ENCODE measurements around the gene MED13L. TPM values are rescaled to one million over a fixed set of nuclear protein-coding genes. Genes with fewer than 3 reads are reported as not detected.

MED13L gene
- polyA plus RNA-seq, 1 donor from 2014 or later, result 10.7 TPM

DNA sequence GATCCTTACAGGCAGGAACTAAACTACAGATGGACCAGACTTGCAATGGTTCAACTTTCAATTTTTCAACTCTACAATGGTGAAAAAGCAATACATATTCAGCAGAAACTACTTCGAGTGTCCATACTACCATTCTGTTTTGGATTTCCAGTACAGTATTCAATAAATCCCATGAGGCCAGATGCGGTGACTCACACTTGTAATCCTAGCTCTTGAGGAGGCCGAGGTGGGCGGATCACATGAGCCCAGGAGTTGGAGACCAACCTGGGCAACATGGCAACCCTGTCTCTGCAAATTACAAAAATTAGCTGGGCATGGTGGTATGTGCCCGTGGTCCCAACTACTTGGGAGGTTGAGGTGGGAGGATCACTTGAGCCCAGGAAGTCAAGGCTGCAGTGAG, 336.1 kb downstream of the MED13L start:
- H3K4me3 Mint-ChIP-seq, result no peak overlapping the region

DNA sequence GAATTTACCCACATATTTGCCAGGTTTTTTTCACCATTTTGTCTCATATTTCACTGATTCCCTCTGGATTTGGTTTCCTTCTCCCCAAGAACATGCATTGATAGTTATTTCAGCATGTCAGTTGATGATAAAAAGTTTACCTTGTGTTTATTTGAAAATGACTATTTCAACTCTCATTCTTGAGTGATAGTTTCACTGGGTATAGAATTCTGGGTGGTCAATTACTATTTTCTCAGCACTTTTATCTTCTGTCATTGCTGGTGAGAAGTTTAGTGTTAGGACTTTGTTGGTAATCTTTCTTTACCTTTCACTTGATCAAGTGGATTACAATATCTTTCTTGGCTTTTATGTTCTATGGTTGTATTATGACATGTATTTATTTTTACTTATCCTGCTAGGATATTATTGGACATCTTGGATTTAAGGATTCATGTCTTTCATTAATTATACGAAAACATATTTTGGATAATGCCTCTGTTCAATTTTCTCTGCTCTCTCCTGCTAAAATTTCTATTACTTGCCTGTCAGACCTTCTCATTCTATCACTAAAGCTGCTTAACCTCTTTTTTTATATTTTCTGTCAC, 338.6 kb downstream of the MED13L start:
- peaks cover 2 to 10% (median 4%) of the 10 kb centered on the region in 3 donors for H3K9me3 Mint-ChIP-seq
- no peak overlapping the region for H3K27ac Mint-ChIP-seq
- H3K4me1 Mint-ChIP-seq, result no peaks in the 10 kb centered on the region
- peak overlapping the region in 1 of 4 donors; percentile 53 for H3K4me3 Mint-ChIP-seq
- peaks cover 2% of the 10 kb centered on the region for H3K27me3 Mint-ChIP-seq
- H3K36me3 Mint-ChIP-seq, result peaks cover 2% of the 10 kb centered on the region

More for the DNA sequence above, 336.1 kb downstream of the MED13L start:
- Mint-ChIP-seq H3K4me1 (no peaks in the 10 kb centered on the region), H3K9me3 (peaks cover 2 to 10% (median 4%) of the 10 kb centered on the region in 3 donors), H3K27ac (no peak overlapping the region), H3K36me3 (peaks cover 2% of the 10 kb centered on the region), H3K27me3 (peaks cover 2% of the 10 kb centered on the region)

DNA sequence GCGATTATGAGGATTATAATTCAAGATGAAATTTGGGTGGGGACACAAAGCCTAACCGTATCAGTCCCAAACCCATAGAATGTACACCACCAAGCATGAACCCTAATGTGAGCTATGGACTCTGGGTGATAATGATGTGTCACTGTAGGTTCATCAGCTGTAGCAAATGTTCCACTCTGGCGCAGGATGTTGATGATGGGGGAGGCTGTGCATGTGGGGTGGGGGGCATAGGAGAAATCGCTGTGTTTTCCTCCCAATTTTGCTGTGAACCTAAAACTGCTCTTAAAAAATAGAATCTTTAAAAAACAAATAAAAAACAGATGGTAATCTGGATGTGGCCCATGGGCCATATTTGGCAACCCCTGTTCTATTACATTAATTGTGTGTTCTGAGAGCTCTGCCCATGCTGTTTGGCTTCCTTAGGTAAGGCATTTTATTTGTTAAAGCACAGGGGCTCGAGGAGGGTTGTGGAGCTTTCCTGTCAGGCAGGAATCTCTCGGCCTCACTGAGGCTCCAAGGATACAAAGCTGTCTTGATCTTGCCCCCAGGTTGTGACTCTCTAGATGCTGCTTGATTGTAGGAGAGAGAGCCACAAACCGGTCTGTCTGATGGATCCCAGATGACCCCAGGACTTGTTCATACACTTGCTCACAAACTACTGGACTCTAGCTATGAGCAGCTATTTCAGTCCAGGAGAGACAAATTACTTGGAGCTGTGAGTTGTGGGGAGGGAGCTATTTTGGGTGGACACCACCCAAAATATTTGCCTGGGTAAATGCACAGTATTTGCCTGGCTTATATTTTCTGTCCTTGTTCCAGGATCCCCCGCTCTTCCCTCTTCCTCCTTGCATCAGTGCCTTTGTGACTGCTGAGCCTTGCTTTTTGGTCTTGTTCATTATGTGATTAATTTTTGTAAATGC, 340.2 kb downstream of the MED13L start:
- peaks cover 4 to 10% (median 4%) of the 10 kb centered on the region in 3 donors for H3K9me3 Mint-ChIP-seq
- H3K4me3 Mint-ChIP-seq, result no peak overlapping the region
- H3K36me3 Mint-ChIP-seq, result peaks cover 2% of the 10 kb centered on the region
- no peak overlapping the region for H3K27ac Mint-ChIP-seq
- H3K27me3 Mint-ChIP-seq, result peaks cover 2% of the 10 kb centered on the region
- H3K4me1 Mint-ChIP-seq, result no peaks in the 10 kb centered on the region

DNA sequence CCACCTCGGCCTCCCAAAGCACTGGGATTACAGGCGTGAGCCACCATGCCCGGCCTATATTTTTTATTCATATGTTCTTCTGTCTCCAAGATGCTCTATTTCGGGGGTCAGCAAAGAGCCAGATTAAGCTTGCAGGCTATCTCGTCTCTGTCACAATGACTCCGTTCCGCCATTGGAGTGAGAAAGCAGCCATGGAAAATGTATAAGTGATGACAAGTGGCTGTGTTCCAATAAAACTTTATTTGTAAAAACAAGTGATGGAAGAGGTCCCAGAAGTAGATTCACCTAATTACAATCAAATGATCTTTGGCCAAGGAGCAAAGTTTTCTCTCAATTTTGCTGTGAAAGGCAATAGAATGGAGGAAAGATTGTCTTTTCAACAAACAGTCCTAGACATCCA, 342.6 kb downstream of the MED13L start:
- H3K4me1 Mint-ChIP-seq, result no peaks in the 10 kb centered on the region

DNA sequence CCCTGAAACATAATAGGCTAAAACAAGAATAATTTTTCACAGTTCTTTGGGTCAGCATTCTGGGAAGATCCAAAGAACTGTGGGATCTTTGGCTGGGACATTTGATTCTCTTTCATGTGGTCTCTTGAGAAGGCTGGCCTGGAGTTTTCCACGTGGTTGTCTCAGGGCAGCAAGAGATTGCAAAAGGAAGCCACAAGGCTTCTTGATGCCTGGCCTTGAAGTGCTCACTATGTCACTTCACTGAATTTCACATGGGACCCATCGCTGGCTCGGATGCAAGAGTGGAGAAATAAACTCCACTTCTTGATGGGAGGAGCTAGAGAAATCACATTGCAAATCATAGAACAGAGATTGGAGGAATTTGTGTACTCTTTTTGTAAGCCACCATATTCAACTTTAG, 343.4 kb downstream of the MED13L start:
- H3K9me3 Mint-ChIP-seq, result peaks cover 2 to 6% (median 4%) of the 10 kb centered on the region in 3 donors
- H3K27me3 Mint-ChIP-seq, result peaks cover 2% of the 10 kb centered on the region
- peaks cover 2% of the 10 kb centered on the region for H3K36me3 Mint-ChIP-seq
- H3K4me3 Mint-ChIP-seq, result no peak overlapping the region
- no peak overlapping the region for H3K27ac Mint-ChIP-seq
- no peaks in the 10 kb centered on the region for H3K4me1 Mint-ChIP-seq

More for the DNA sequence above, 342.6 kb downstream of the MED13L start:
- Mint-ChIP-seq H3K4me3 (no peak overlapping the region), H3K27me3 (peaks cover 2% of the 10 kb centered on the region), H3K36me3 (peaks cover 3% of the 10 kb centered on the region), H3K9me3 (peaks cover 4 to 10% (median 4%) of the 10 kb centered on the region in 3 donors), H3K27ac (no peak overlapping the region)

DNA sequence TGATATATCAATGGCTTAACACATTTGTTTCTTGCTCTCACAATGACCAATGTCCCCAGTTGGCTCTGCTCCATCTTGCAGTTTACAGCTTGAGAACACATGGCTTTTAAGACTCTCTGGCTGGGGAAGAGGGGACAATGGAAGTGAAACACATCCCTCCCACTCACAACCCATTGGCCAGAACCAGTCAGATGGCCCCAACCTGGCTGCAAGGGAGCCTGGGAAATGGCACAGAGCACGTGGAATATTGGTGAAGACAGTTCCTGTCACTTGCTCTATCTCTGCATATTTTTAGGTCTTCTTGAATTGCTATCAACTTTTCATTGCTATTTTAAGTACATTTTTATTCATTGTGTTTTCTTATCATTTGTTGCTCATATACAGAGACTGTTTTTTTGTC, 345.4 kb downstream of the MED13L start:
- Mint-ChIP-seq H3K27ac (no peak overlapping the region), H3K4me3 (no peak overlapping the region), H3K4me1 (no peaks in the 10 kb centered on the region), H3K36me3 (peaks cover 2% of the 10 kb centered on the region), H3K9me3 (peaks cover 0 to 2% (median 0%) of the 10 kb centered on the region in 3 donors), H3K27me3 (peaks cover 5% of the 10 kb centered on the region)

DNA sequence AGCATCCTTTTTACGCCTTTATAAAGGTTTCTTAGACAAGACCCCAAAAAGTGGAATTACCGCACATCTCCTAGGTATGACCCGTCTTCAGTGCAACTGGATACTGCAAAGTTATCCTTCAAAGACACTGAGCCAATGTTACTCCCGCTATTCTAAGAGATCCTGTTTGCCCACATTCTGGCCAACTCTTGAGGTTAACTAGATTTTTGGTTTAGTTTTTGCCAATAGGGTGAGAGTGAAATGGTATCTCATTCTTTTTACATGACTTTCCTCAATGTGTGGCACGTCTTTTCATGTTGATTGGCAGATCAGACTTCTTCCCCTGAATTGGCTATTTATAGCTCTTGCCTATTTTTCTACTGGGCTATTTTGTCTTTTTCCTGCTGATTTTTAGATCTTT, 347.2 kb downstream of the MED13L start:
- Mint-ChIP-seq H3K4me3 (no peak overlapping the region), H3K36me3 (peaks cover 2% of the 10 kb centered on the region), H3K27me3 (peaks cover 5% of the 10 kb centered on the region), H3K9me3 (peaks cover 0 to 2% (median 0%) of the 10 kb centered on the region in 3 donors), H3K4me1 (no peaks in the 10 kb centered on the region), H3K27ac (no peak overlapping the region)

DNA sequence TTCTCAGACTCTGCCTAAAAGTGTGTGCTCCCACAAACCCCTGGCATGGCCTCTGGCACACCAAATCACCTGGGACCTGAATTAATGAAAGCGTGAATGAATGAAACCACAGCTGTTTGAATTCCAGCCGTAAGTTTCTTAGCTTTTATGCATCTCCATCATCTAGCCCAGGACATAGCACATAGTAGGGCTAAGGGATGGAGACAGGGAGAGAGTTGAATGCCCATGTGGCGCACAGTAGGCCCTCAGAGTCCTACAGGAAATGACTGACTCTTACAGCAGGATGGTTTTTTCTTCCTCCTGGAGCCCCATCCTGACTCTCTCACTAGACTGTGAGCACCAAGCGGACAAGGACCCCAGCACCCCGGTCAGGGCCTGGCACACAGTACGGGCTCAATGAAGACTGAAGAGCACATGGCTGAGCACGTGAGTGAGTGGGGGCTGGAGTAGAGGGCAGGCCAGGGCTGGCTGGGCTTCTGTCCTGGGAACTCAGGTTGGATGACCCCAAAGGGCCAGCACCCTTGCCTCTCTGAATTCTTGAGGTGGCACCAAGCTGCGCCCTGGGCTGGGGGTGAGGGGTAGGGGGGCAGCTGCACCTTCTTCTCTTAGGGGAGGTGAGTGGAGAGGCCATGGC, 351.3 kb downstream of the MED13L start:
- H3K4me1 Mint-ChIP-seq, result no peaks in the 10 kb centered on the region
- H3K27me3 Mint-ChIP-seq, result peaks cover 18% of the 10 kb centered on the region
- H3K27ac Mint-ChIP-seq, result no peak overlapping the region
- H3K36me3 Mint-ChIP-seq, result peaks cover under 1% of the 10 kb centered on the region
- peak overlapping the region in 1 of 4 donors; percentile 54 for H3K4me3 Mint-ChIP-seq
- peaks cover 2 to 7% (median 7%) of the 10 kb centered on the region in 3 donors for H3K9me3 Mint-ChIP-seq

DNA sequence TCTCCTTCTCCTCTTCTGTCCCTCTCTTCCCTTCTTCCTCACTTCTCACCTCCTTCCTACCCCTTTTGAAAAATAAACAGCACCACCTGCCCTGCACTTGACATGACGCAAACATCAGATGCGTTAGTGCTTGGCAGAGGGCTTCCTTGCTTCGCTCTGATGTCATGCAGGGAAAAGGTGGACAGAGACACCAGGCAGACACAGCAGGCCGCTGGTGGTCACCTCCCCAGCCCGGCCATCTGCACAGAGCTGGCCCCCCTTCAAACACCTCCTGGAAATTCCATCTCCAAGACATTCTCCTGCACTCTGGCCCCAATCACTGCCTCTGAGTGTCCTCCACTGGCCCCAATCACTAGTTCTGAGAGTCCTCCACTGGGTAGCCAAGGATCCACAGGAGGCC, 353.6 kb downstream of the MED13L start:
- Mint-ChIP-seq H3K27me3 (peaks cover 20% of the 10 kb centered on the region), H3K9me3 (peaks cover 2 to 7% (median 7%) of the 10 kb centered on the region in 3 donors), H3K4me3 (no peak overlapping the region), H3K36me3 (peaks cover 1% of the 10 kb centered on the region), H3K27ac (no peak overlapping the region), H3K4me1 (no peaks in the 10 kb centered on the region)

DNA sequence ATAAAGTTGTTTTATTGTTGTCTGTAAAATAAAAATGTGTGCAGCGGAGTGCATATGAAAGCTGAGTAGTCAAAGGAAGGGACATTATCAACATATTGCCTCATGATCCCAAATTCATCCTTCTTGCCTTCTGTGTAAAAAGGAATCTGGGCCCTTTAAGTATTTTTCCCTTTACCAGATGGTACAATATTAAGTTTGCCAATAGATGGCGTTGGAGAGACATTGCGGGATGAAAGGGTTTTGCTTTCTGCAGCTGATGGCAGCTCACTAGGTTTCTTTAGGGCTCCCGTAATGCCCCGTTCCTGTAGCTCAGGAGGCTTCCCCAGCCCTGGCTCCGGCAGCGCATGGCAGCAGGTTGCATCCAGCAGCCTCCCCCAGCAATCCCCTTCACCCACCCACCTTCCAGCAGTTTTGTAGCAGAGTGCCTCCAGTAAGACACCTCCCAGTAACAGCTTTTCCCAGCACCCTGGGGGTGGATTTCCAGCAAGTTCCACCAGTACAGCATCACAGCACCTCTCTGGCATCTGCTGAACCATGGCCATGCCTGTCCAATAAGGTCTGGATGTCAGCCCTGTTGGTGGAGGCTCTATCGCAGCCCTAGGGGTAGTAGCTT, 354.4 kb downstream of the MED13L start:
- H3K4me3 Mint-ChIP-seq, result no peak overlapping the region
- H3K36me3 Mint-ChIP-seq, result peaks cover 1% of the 10 kb centered on the region
- H3K27ac Mint-ChIP-seq, result no peak overlapping the region
- H3K4me1 Mint-ChIP-seq, result no peaks in the 10 kb centered on the region
- peaks cover 2 to 7% (median 7%) of the 10 kb centered on the region in 3 donors for H3K9me3 Mint-ChIP-seq
- H3K27me3 Mint-ChIP-seq, result peaks cover 20% of the 10 kb centered on the region

DNA sequence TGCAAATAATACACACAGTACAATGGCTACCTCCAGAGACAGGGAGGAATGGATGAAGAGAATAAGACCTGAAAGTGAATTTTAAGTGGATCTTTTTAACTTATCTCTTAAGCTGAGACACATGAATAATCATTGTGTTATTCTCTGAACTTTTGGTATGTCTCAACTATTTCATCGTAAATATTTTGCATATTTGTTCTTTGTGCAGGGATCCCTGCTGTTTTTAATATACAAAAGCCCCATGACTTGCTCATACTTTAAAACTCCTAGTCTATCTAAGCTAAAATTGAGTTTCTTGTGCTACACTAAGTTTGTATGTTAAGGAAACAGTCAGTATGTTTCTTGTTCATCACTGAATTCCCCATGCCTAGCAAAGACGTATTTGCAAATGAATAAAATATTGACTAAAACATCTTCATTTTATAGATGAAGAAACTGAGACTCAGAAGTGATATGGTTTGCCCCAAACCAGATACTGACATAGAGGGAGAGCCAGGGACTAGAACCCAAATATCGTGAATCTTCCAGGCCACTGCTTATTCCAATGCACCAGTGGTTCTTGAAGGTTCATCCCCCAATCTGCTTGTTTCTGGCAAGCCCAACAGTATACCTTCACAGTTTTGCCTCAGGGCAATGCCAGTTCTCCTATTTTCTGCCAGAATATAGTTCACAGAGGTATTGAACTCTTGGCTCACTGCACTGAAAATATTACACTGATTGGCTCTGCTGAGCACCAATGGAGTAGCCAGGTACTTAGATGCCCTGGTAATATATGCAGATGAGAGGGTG, 356.9 kb downstream of the MED13L start:
- Mint-ChIP-seq H3K9me3 (peaks cover 2 to 7% (median 7%) of the 10 kb centered on the region in 3 donors), H3K27me3 (peaks cover 24% of the 10 kb centered on the region), H3K4me1 (peaks cover 0 to 2% (median 0%) of the 10 kb centered on the region in 3 donors), H3K36me3 (peaks cover 1% of the 10 kb centered on the region), H3K4me3 (no peak overlapping the region), H3K27ac (no peak overlapping the region)

DNA sequence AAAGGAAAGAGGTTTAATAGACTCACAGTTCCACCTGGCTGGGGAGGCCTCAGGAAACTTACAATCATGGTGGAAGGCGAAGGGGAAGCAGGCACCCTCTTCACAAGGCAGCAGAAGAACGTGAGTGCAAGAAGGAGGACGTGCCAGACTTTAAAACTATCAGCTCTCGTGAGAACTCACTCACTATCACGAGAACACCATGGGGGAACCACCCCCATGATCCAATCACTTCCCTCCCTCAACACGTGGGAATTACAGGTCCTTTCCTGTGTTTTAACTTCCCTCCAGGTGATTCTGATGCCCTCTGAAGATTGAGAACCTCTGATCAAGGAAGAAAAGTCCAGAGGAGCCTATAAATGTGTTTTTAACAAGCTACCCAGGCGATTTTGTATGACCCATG, 358.7 kb downstream of the MED13L start:
- Mint-ChIP-seq H3K27me3 (peaks cover 25% of the 10 kb centered on the region), H3K4me1 (peaks cover 0 to 2% (median 0%) of the 10 kb centered on the region in 3 donors), H3K36me3 (peaks cover 1% of the 10 kb centered on the region), H3K27ac (no peak overlapping the region), H3K4me3 (no peak overlapping the region), H3K9me3 (peaks cover 2 to 7% (median 7%) of the 10 kb centered on the region in 3 donors)

DNA sequence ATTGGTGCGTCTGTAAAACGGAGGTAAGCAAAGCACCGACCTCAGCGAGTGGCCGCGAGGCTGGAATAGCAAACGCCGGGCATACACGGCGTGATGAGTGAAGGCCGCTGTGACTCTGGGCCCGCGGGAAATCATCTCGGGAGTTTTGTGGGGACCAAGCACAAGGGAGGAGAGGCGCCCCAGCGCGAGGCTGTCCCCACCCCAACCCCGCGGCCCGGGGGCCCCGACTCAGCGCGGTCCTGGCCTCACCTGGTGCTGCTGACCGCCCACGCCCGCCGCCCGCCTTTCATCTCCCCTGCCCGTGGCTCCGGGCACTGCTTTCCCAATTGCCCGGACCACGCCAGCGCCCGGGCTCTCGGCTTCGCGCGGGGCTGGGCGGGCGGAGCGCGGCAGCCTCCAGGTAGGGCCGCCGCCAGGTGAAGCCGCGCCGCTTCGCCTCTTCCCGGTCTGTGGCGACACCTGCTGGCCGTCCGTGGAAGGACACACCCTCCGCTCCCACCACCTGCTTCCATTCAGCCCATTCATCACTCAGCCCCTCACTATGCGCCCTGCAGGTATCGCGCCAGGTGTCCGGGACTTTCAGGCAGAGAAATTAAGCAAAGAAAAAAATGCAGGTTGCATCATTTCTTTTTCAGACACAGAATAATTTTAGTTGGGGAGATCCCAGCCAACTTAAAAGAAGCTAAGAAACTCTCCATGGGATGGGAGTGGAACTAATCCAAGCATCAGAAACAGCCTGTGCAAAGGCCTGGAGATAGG, 360.4 kb downstream of the MED13L start:
- peaks cover 0 to 2% (median 1%) of the 10 kb centered on the region in 3 donors for H3K9me3 Mint-ChIP-seq
- H3K4me3 Mint-ChIP-seq, result peak overlapping the region in 2 of 4 donors; percentile 15 to 48
- H3K36me3 Mint-ChIP-seq, result peaks cover 1% of the 10 kb centered on the region
- no peak overlapping the region for H3K27ac Mint-ChIP-seq
- peaks cover 0 to 2% (median 0%) of the 10 kb centered on the region in 3 donors for H3K4me1 Mint-ChIP-seq
- peaks cover 17% of the 10 kb centered on the region for H3K27me3 Mint-ChIP-seq

Data from IgD-negative memory B cell (primary cell).